HepG2 (cell line): ENCODE results near the gene SLC9A8. TPM values are rescaled to one million over a fixed set of nuclear protein-coding genes. Genes with fewer than 3 reads are reported as not detected.
A peak's percentile ranks its signal among the peaks of the same experiment; 100 is the strongest.

Experiments
- KLF6 ChIP-seq: IDR thresholded peaks from 2 replicates; pipeline ENCODE4 v1.8.0; 2016; ENCODE audit warnings: missing biosample characterization, missing genetic modification reagents
- MBD4 ChIP-seq: IDR thresholded peaks from 2 replicates; pipeline ENCODE4 v1.6.1; 2012; ENCODE audit warnings: low read length, inconsistent platforms, borderline replicate concordance
- NFIC ChIP-seq: IDR thresholded peaks from 2 replicates; pipeline ENCODE4 v1.6.1; 2012; ENCODE audit warnings: mild to moderate bottlenecking, low read length, inconsistent platforms
- NRL ChIP-seq: sonication (generic); formaldehyde crosslinking; IDR thresholded peaks from 2 replicates; pipeline ENCODE4 v1.5.0; 2020; ENCODE audit warnings: missing genetic modification reagents, mild to moderate bottlenecking, moderate library complexity, borderline replicate concordance
- PAX8 ChIP-seq: sonication (generic); formaldehyde crosslinking; IDR thresholded peaks from 2 replicates; pipeline ENCODE4 v1.8.0; 2022; ENCODE audit warnings: mild to moderate bottlenecking, missing genetic modification reagents, borderline replicate concordance
- SALL2 ChIP-seq: sonication (generic); formaldehyde crosslinking; IDR thresholded peaks from 2 replicates; pipeline ENCODE4 v1.8.1; 2023; ENCODE audit warnings: mild to moderate bottlenecking, missing genetic modification reagents, inconsistent platforms
- SMC3 ChIP-seq: IDR thresholded peaks from 2 replicates; pipeline ENCODE4 v1.6.1; 2011; ENCODE audit warnings: low read length, improper control_type of control experiment
- ZNF430 ChIP-seq: sonication (generic); formaldehyde crosslinking; IDR thresholded peaks from 2 replicates; pipeline ENCODE4 v1.9.0; 2021; ENCODE audit warnings: mild to moderate bottlenecking, missing genetic modification reagents
- ZNF615 ChIP-seq: sonication (generic); formaldehyde crosslinking; IDR thresholded peaks from 2 replicates; pipeline ENCODE4 v1.5.0; 2020; ENCODE audit warnings: mild to moderate bottlenecking, missing genetic modification reagents, borderline replicate concordance
- polyA plus RNA-seq, 8 experiments: library from polyadenylated mRNA; depleted of rRNA in 3 of 8; stranded (reverse) in 7 of 8; unstranded in 1 of 8; fragments of >200 nt; fragmentation: Illumina TruSeq in 4 of 8; extraction: Trizol in 4 of 8; gene quantifications; 2 replicates each; pipeline versions ENCODE4 v1.2.1 to v1.2.3, GENCODE V29; 2011 to 2016; ENCODE audit warnings: low read depth in 4 of 8, missing spikeins in 1 of 8, mixed read lengths in 1 of 8; ENCODE audit not compliant: insufficient read depth in 1 of 8
- total RNA-seq, 5 experiments: library from RNA; depleted of rRNA; stranded (reverse); fragments of >200 nt; fragmentation: Illumina TruSeq; extraction: Trizol; gene quantifications; 2 replicates each; pipeline ENCODE4 v1.2.3, GENCODE V29; 2016; ENCODE audit warnings: low read depth in 1 of 5
- TF ChIP-seq, protein P1 (sequence below): sonication (generic); formaldehyde crosslinking; IDR thresholded peaks from 2 replicates; pipeline ENCODE4 v1.4.0; 2020; ENCODE audit warnings: missing genetic modification reagents, borderline replicate concordance
- TF ChIP-seq, protein P2 (sequence below): sonication (generic); formaldehyde crosslinking; IDR thresholded peaks from 2 replicates; pipeline ENCODE4 v1.4.0; 2020; ENCODE audit warnings: missing genetic modification reagents
- TF ChIP-seq, protein P3 (sequence below): sonication (generic); formaldehyde crosslinking; IDR thresholded peaks from 2 replicates; pipeline ENCODE4 v1.5.1; 2020; ENCODE audit warnings: mild to moderate bottlenecking, missing genetic modification reagents, borderline replicate concordance
- TF ChIP-seq, protein P4 (sequence below): sonication (generic); formaldehyde crosslinking; IDR thresholded peaks from 2 replicates; pipeline ENCODE4 v1.4.0; 2020; ENCODE audit warnings: missing genetic modification reagents
- TF ChIP-seq, protein P5 (sequence below): sonication (generic); formaldehyde crosslinking; IDR thresholded peaks from 2 replicates; pipeline ENCODE4 v1.4.0; 2020; ENCODE audit warnings: missing genetic modification reagents

Gene SLC9A8
- total and polyA plus RNA-seq, 2 of the 13 experiments (the other 11 are each of a cell fraction or from before 2014, with no cell fraction given): 4.1 to 7.4 TPM

DNA sequence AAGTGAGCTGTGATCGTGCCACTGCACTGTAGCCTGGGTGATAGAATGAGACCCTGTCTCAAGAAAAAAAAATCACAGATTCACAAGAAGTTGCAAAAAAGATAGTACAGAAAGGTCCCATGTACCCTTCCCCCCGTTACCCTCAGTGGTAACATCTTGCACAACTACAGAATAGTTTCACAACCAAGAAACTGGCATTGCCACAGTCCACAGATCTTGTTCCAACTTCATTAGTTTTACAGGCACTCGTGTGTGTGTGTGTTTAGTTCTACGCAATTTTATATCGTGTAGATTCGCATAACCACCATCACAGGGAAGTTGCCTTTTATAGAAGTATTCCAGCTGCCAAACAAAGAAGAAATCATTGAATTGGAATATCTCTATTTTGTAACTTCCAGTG lies 83.6 kb downstream of the SLC9A8 start (continued):
- TF ChIP-seq, protein P1, sequence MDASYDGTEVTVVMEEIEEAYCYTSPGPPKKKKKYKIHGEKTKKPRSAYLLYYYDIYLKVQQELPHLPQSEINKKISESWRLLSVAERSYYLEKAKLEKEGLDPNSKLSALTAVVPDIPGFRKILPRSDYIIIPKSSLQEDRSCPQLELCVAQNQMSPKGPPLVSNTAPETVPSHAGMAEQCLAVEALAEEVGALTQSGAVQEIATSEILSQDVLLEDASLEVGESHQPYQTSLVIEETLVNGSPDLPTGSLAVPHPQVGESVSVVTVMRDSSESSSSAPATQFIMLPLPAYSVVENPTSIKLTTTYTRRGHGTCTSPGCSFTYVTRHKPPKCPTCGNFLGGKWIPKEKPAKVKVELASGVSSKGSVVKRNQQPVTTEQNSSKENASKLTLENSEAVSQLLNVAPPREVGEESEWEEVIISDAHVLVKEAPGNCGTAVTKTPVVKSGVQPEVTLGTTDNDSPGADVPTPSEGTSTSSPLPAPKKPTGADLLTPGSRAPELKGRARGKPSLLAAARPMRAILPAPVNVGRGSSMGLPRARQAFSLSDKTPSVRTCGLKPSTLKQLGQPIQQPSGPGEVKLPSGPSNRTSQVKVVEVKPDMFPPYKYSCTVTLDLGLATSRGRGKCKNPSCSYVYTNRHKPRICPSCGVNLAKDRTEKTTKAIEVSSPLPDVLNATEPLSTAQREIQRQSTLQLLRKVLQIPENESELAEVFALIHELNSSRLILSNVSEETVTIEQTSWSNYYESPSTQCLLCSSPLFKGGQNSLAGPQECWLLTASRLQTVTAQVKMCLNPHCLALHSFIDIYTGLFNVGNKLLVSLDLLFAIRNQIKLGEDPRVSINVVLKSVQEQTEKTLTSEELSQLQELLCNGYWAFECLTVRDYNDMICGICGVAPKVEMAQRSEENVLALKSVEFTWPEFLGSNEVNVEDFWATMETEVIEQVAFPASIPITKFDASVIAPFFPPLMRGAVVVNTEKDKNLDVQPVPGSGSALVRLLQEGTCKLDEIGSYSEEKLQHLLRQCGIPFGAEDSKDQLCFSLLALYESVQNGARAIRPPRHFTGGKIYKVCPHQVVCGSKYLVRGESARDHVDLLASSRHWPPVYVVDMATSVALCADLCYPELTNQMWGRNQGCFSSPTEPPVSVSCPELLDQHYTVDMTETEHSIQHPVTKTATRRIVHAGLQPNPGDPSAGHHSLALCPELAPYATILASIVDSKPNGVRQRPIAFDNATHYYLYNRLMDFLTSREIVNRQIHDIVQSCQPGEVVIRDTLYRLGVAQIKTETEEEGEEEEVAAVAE (CRISPR knock-in tag): no peak
- TF ChIP-seq NRL (CRISPR knock-in tag) (no peak), SALL2 (CRISPR knock-in tag) (no peak), SMC3 (peak; percentile 13; the same call in 1 of the 2 replicates), PAX8 (CRISPR knock-in tag) (no peak), ZNF430 (CRISPR knock-in tag) (no peak), KLF6 (CRISPR knock-in tag) (no peak), NFIC (no peak), MBD4 (no peak), ZNF615 (no peak)
- TF ChIP-seq, protein P2, sequence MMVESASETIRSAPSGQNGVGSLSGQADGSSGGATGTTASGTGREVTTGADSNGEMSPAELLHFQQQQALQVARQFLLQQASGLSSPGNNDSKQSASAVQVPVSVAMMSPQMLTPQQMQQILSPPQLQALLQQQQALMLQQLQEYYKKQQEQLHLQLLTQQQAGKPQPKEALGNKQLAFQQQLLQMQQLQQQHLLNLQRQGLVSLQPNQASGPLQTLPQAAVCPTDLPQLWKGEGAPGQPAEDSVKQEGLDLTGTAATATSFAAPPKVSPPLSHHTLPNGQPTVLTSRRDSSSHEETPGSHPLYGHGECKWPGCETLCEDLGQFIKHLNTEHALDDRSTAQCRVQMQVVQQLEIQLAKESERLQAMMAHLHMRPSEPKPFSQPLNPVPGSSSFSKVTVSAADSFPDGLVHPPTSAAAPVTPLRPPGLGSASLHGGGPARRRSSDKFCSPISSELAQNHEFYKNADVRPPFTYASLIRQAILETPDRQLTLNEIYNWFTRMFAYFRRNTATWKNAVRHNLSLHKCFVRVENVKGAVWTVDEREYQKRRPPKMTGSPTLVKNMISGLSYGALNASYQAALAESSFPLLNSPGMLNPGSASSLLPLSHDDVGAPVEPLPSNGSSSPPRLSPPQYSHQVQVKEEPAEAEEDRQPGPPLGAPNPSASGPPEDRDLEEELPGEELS (CRISPR knock-in tag): no peak
- TF ChIP-seq, protein P3, sequence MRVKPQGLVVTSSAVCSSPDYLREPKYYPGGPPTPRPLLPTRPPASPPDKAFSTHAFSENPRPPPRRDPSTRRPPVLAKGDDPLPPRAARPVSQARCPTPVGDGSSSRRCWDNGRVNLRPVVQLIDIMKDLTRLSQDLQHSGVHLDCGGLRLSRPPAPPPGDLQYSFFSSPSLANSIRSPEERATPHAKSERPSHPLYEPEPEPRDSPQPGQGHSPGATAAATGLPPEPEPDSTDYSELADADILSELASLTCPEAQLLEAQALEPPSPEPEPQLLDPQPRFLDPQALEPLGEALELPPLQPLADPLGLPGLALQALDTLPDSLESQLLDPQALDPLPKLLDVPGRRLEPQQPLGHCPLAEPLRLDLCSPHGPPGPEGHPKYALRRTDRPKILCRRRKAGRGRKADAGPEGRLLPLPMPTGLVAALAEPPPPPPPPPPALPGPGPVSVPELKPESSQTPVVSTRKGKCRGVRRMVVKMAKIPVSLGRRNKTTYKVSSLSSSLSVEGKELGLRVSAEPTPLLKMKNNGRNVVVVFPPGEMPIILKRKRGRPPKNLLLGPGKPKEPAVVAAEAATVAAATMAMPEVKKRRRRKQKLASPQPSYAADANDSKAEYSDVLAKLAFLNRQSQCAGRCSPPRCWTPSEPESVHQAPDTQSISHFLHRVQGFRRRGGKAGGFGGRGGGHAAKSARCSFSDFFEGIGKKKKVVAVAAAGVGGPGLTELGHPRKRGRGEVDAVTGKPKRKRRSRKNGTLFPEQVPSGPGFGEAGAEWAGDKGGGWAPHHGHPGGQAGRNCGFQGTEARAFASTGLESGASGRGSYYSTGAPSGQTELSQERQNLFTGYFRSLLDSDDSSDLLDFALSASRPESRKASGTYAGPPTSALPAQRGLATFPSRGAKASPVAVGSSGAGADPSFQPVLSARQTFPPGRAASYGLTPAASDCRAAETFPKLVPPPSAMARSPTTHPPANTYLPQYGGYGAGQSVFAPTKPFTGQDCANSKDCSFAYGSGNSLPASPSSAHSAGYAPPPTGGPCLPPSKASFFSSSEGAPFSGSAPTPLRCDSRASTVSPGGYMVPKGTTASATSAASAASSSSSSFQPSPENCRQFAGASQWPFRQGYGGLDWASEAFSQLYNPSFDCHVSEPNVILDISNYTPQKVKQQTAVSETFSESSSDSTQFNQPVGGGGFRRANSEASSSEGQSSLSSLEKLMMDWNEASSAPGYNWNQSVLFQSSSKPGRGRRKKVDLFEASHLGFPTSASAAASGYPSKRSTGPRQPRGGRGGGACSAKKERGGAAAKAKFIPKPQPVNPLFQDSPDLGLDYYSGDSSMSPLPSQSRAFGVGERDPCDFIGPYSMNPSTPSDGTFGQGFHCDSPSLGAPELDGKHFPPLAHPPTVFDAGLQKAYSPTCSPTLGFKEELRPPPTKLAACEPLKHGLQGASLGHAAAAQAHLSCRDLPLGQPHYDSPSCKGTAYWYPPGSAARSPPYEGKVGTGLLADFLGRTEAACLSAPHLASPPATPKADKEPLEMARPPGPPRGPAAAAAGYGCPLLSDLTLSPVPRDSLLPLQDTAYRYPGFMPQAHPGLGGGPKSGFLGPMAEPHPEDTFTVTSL (CRISPR knock-in tag): no peak
- TF ChIP-seq, protein P4, sequence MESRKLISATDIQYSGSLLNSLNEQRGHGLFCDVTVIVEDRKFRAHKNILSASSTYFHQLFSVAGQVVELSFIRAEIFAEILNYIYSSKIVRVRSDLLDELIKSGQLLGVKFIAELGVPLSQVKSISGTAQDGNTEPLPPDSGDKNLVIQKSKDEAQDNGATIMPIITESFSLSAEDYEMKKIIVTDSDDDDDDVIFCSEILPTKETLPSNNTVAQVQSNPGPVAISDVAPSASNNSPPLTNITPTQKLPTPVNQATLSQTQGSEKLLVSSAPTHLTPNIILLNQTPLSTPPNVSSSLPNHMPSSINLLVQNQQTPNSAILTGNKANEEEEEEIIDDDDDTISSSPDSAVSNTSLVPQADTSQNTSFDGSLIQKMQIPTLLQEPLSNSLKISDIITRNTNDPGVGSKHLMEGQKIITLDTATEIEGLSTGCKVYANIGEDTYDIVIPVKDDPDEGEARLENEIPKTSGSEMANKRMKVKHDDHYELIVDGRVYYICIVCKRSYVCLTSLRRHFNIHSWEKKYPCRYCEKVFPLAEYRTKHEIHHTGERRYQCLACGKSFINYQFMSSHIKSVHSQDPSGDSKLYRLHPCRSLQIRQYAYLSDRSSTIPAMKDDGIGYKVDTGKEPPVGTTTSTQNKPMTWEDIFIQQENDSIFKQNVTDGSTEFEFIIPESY (CRISPR knock-in tag): no peak
- TF ChIP-seq, protein P5, sequence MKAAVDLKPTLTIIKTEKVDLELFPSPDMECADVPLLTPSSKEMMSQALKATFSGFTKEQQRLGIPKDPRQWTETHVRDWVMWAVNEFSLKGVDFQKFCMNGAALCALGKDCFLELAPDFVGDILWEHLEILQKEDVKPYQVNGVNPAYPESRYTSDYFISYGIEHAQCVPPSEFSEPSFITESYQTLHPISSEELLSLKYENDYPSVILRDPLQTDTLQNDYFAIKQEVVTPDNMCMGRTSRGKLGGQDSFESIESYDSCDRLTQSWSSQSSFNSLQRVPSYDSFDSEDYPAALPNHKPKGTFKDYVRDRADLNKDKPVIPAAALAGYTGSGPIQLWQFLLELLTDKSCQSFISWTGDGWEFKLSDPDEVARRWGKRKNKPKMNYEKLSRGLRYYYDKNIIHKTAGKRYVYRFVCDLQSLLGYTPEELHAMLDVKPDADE (CRISPR knock-in tag): no peak
